HG03439 (cell line): Measurements from ENCODE around the gene EVI5.

Experiments
- ATAC-seq: cut with Tn5 transposase; IDR thresholded peaks from one replicate; pipeline ENCODE4 v1.9.1; 2021; ENCODE audit warnings: mild to moderate bottlenecking, moderate library complexity; ENCODE audit not compliant: unreplicated experiment

The EVI5 gene

DNA sequence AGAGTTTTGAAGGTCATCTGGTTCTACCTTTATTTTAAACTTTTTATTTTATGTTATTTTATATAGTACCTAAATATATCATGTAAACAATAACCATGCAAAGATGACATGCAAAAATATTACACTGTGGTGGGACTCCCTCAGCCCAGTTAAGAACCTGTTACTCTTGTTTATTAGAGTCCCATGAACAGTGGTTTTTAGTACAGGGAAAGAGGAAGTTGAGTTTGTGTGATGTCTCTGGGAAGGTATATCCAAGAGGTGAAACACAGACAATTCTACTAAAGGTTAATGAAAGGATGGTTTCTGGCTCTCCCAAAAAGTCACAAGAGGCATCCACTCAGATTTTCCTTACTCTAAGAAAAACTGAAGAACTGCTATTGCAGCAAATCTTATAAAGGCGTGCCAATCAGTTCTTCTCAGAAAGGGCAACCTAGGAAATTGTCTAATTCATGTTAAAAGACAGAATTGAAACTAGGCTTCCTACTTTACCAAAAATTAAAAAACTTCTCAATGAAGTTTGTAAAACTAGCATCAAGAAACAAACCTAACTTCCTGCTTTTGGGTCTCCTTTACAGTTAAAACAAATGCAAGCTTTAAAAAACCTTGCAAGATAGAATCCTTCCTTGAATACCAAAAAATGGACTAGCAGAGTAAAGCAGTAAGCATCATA is 318.1 kb downstream of the EVI5 start:
- ATAC-seq: no peak

DNA sequence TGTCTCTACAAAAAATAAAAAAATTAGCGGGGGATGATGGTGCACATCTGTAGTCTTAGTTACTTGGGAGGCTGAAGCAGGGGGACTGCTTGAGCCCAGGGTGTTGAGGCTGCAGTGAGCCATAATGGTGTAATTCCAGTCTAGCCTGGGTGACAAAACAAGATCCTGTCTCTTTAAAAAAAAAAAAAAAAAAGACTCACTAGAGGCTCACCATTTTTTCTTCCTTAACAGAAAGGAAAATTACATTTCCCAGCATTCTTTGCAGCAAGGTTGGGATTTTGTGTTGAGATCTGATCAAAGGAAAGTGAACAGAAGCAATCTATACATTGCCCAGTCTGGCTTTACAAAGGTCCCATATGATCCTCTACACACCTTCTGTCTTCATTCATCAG is 319.7 kb downstream of the EVI5 start:
- ATAC-seq: no peak

DNA sequence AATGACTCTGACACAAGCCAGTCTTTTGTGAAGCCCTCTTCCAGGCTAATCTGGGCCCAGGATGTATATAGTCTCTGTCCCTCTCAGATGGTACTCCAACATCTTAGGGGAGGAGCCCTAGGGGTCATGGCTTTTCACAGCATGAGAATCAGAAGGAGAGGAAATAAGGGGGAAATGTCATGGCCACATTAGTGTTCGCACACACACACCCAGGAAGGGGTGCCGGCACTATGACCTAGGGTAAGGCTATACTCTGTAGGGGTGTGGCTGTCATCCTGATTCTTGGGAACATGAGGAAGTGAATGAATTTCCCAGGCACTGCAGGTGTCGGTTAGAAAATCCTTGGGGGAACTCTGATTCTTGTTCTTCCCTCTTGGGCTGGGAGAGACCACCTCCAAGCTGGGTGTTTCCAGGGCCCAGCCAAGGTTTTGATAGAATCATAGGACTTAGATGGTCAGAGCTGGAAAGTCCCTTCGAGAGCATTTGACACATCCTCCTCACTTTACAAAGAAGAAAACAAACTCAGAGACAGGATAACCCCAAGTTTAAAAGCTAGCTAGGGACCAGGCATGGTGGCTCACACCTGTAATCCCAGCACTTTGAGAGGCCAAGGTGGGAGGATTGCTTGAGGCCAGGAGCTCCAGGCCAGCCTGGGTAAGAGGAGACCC is 320.2 kb downstream of the EVI5 start:
- no peak for ATAC-seq

DNA sequence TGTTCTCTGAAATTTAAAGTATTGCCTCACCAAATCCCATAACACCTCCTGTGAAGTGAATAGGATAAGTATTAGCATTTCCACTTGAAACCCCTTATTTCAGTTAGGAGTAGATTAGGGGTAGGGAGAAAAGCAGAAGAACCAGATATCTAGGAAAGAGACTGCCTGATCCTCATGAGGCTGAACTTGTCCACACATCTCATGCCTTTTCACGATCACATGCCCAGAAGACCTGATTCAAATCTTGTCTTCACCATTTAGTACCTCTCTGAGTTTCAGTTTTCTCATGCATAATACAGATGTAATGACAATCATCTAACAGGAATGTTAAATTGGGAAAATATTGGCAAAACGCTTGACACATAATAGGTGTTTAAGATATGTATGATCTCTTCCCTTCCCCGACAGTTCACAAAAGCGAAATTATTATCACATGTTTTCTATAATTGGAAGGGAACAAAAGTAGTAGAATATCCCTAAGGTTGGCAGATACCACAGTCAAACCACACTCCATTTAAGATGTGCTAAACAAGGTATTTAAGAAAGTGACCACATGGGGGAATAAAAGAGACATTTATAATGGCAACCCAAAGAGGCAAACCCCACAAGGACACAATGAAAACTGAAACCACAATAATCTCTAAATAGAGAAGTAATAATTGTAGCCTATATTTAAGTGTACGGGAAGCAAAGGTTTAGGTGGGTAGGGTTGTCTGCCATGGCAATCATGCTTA is 323.4 kb downstream of the EVI5 start:
- ATAC-seq: peak; percentile 69

DNA sequence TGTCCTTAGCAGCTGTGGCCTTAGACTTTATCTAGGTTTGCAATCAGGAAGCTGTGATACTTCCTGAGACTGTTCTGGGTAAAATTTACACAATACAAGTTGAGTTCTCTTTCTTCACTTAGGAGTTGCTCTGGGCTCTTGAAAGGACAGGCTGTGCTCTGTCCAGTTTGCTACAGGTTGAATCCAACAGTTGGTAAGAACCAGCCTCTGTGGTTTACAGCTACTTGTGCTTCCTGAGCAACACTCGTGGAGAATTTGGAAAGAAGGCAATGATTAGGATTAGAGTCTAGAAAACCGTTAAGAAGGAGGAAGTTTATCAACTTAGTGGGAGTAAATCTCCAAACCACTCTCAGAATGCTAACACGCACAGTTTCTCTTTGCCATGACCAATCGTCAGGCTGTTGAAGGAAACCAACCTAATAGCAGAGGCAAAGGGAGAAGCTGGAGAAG is 325.0 kb downstream of the EVI5 start:
- no peak for ATAC-seq
